Neutrophil (primary cell): ENCODE data around the gene NDUFAF8.

Source experiments
- H3K27ac ChIP-seq: fragments of 200-600 bp; sonication (generic); 2 replicates; pipeline ENCODE4 v1.5.1; 2016; ENCODE audit warnings: mild to moderate bottlenecking, moderate library complexity
- H3K27me3 ChIP-seq: fragments of 200-600 bp; sonication (generic); 2 replicates; pipeline ENCODE4 v1.6.0; 2016; ENCODE audit warnings: mild to moderate bottlenecking
- H3K36me3 ChIP-seq: fragments of 200-600 bp; sonication (generic); 2 replicates; pipeline ENCODE4 v1.5.1; 2017
- H3K4me1 ChIP-seq, 2 experiments: fragments of 200-600 bp in 1 of 2; sonication (generic) in 1 of 2; 1 replicate in 1 of 2; 2 replicates in 1 of 2; pipeline versions ENCODE4 v1.5.1 to v1.6.1; 2013 to 2016; ENCODE audit warnings: low read depth in 1 of 2, low read length in 1 of 2, mild to moderate bottlenecking in 1 of 2, moderate library complexity in 1 of 2; ENCODE audit not compliant: control insufficient read depth in 1 of 2, insufficient read depth in 1 of 2
- H3K4me3 ChIP-seq, 2 experiments: fragments of 200-600 bp in 1 of 2; sonication (generic) in 1 of 2; 1 replicate in 1 of 2; 2 replicates in 1 of 2; pipeline ENCODE4 v1.5.1; 2013 to 2016; ENCODE audit warnings: low read depth in 1 of 2, low read length in 1 of 2, mild to moderate bottlenecking in 1 of 2, moderate library complexity in 1 of 2
- H3K9me3 ChIP-seq: fragments of 200-600 bp; sonication (generic); 2 replicates; pipeline ENCODE4 v1.5.1; 2016
- TF ChIP-seq, protein P1 (sequence below): fragments of 200-600 bp; sonication (generic); IDR thresholded peaks from 2 replicates; pipeline ENCODE4 v1.5.1; 2016; ENCODE audit warnings: antibody characterized with exemption

The NDUFAF8 gene

DNA sequence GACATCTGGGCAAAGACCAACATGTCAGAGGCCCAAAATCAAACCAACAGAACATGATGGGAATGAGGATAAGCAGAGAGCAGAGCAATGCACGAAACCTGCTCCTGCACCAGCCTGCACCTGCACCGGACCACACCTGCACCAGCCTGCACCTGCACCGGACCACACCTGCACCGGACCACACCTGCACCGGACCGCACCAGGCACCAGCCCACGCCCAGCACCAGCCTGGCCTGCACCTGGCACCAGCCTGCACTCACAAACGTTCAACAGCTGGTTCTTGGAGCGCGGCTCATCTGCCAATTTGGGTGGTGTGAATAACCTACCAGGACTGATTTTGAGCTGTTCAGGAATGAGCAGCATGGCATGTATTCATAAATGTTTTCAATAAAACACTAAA, 34.5 kb upstream of the NDUFAF8 start:
- no peak overlapping the region for H3K4me3 ChIP-seq
- H3K36me3 ChIP-seq: peaks cover 6% of the 10 kb centered on the region

DNA sequence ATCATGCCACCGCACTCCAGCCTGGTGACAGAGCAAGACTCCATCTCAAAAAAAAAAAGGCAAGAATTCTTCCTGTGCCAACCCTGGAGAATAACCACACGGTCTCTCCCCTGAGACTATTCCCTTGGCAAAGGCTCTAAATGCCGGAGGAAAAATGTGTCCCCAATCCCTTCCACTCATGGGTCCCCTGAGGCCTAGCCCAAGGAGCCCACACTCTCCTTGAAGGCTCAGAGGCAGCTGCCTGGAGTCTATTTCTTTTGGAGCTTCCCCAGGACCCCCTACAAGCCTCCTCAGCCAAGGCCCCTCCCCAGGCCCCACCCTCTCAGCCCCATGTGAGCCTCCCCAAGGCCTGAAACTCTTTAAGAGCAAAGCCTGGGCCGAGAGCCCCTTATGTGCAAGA, 33.0 kb upstream of the NDUFAF8 start:
- H3K4me3 ChIP-seq: no peak overlapping the region
- H3K27ac ChIP-seq: no peak overlapping the region
- H3K27me3 ChIP-seq: no peaks in the 10 kb centered on the region
- H3K36me3 ChIP-seq: peaks cover 6% of the 10 kb centered on the region
- no peaks in the 10 kb centered on the region for H3K4me1 ChIP-seq
- H3K9me3 ChIP-seq: no peaks in the 10 kb centered on the region
- TF ChIP-seq, protein P1, sequence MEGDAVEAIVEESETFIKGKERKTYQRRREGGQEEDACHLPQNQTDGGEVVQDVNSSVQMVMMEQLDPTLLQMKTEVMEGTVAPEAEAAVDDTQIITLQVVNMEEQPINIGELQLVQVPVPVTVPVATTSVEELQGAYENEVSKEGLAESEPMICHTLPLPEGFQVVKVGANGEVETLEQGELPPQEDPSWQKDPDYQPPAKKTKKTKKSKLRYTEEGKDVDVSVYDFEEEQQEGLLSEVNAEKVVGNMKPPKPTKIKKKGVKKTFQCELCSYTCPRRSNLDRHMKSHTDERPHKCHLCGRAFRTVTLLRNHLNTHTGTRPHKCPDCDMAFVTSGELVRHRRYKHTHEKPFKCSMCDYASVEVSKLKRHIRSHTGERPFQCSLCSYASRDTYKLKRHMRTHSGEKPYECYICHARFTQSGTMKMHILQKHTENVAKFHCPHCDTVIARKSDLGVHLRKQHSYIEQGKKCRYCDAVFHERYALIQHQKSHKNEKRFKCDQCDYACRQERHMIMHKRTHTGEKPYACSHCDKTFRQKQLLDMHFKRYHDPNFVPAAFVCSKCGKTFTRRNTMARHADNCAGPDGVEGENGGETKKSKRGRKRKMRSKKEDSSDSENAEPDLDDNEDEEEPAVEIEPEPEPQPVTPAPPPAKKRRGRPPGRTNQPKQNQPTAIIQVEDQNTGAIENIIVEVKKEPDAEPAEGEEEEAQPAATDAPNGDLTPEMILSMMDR: no peak

More for the DNA sequence above, 34.5 kb upstream of the NDUFAF8 start:
- TF ChIP-seq, protein P1: no peak
- H3K27me3 ChIP-seq: no peaks in the 10 kb centered on the region
- H3K4me1 ChIP-seq: peaks cover 0 to 3% of the 10 kb centered on the region in 2 experiments
- H3K27ac ChIP-seq: no peak overlapping the region
- no peaks in the 10 kb centered on the region for H3K9me3 ChIP-seq

DNA sequence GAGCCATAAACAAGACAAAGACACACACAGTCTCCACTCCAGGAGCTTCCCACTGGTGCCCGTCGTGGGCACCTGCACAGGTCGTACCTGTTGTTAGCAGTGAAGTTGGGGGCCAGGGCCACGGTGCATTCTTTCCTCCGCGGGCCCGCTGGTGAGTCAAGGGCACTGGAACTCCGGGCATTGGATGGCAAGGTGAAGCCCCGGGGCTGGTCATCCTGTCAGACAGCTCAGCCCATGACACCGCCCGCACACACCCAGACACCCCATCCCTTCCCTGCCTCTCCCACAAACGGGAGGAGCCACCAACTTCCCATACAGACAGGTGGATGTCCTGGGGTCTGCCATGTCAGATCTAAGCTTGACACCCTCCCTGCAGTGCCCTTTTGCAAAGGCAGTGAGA, 32.5 kb upstream of the NDUFAF8 start:
- peaks cover 6% of the 10 kb centered on the region for H3K36me3 ChIP-seq
- H3K27me3 ChIP-seq: no peaks in the 10 kb centered on the region
- TF ChIP-seq, protein P1: no peak
- H3K4me3 ChIP-seq: no peak overlapping the region
- H3K9me3 ChIP-seq: no peaks in the 10 kb centered on the region
- H3K4me1 ChIP-seq: no peaks in the 10 kb centered on the region
- H3K27ac ChIP-seq: no peak overlapping the region

DNA sequence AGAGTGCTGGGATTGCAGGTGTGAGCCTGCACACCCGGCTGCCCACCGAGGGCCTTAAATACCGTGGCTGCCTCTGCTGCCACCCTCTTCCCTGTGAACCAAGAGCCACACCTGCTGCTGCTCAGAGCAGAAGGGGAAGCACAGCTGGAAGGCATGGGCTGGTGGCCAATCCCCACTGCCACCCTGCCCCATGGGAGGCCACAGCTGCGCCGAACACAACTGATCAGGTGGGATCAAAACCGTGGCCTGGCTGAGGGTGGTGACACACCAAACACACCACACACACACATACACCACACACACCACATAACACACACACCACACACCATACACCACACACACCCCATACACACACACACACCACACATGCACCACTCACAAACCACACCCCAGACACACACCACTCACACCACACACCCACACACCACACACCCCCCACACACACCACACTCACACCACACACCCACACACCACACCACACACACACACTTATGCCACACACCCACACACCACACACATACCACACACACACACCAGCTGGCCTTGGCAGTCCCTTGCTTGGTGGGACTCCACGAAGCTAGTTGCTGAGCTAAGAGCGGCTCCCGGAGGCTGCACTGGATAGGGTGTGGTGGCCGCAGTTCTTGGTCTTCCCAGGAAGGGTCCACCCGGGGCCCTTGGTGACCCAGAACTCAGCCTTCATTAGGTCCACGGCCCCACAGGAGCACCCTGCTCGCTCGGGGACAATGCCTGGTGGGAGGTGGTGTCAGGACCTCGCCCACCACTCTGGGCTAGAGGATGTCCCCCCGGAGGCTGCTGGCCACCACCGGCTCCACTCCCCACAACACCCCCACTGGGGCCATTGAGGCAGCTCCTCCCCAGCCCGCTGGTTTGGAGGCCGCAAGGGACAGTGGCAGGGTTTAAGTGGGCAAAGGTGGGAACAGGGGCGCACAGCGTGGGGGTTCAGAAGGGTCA, 31.2 kb upstream of the NDUFAF8 start:
- H3K36me3 ChIP-seq: peaks cover 6% of the 10 kb centered on the region
- H3K4me3 ChIP-seq: no peak overlapping the region
- no peaks in the 10 kb centered on the region for H3K9me3 ChIP-seq
- TF ChIP-seq, protein P1: no peak
- H3K27ac ChIP-seq: no peak overlapping the region
- no peaks in the 10 kb centered on the region for H3K4me1 ChIP-seq
- no peaks in the 10 kb centered on the region for H3K27me3 ChIP-seq

DNA sequence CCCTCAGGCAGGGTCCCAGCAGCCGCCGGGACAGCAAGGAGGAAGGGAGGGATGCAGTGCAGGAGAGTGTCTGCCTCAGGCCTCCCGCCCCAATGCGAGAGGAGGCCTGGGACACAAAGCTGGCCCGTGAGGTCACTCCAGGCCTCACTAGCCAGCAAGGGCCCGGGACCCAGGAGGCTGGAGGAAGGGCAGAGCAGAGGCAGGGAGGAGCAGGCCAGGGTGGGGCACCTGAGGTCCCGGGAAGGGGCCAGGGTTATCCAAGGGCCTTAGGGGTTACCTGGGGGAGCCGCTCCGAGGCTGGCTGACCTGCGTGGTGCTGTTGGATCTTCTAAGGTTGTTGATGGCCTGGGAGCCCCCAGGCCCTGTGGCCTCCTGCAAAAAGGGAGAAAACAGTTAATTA, 30.5 kb upstream of the NDUFAF8 start:
- Histone ChIP-seq H3K36me3 (no peaks in the 10 kb centered on the region), H3K4me3 (no peak overlapping the region), H3K9me3 (no peaks in the 10 kb centered on the region), H3K27ac (no peak overlapping the region), H3K4me1 (no peaks in the 10 kb centered on the region), H3K27me3 (no peaks in the 10 kb centered on the region)
- TF ChIP-seq, protein P1: no peak
